GM21619 (cell line): ENCODE results near the gene MTRF1.
"Not testable (repeated sequence)": the region's sequence is repeated elsewhere in the genome, so short reads cannot be mapped to it uniquely, and the experiment has no call there.

Source experiments
- ATAC-seq: cut with Tn5 transposase; IDR thresholded peaks from one replicate; pipeline ENCODE4 v1.9.1; 2021; ENCODE audit not compliant: unreplicated experiment

The MTRF1 gene

GRCh38 chr13:41178040-41178439, 85.3 kb downstream of the MTRF1 start:
- ATAC-seq, result no peak

GRCh38 chr13:41177616-41178015, 85.8 kb downstream of the MTRF1 start:
- no peak for ATAC-seq

- not testable (repeated sequence) for ATAC-seq
Observed at GRCh38 chr13:41175576-41175975, 87.8 kb downstream of the MTRF1 start.
